Measurements from ENCODE around the gene EP400. TPM values are rescaled to one million over a fixed set of nuclear protein-coding genes. Genes with fewer than 3 reads are reported as not detected.

The EP400 gene
- total RNA-seq, 2 donors from 2014 or later = 10.5 to 15.5 TPM

DNA sequence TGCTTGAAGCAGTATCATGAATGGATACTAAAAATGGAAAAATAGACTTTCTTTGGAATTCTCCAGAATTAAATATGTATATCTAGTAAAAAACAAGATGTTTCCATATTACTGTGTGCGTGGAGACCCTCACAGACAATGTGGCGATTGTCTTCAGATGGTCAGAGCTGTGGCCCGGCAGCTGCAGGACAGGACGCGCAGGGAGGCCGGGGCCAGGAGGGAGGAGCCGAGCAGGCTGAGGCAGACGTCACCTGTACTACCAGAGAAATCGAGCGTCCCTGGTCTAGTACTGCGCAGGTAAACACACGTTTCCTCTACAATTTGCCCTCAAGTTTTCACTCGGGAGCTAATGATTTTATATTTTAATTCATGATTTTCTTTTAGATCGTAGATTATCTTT lies 171.5 kb downstream of the EP400 start:
- Histone ChIP-seq H3K4me3 (no peak overlapping the region), H3K9me3 (no peaks in the 10 kb centered on the region), H3K4me1 (no peaks in the 10 kb centered on the region), H3K36me3 (peaks cover 29% of the 10 kb centered on the region), H3K27me3 (no peaks in the 10 kb centered on the region), H3K27ac (no peak overlapping the region)
- no peak for DNase-seq (ENCODE audit: low spot score)
- TF ChIP-seq, protein P1, sequence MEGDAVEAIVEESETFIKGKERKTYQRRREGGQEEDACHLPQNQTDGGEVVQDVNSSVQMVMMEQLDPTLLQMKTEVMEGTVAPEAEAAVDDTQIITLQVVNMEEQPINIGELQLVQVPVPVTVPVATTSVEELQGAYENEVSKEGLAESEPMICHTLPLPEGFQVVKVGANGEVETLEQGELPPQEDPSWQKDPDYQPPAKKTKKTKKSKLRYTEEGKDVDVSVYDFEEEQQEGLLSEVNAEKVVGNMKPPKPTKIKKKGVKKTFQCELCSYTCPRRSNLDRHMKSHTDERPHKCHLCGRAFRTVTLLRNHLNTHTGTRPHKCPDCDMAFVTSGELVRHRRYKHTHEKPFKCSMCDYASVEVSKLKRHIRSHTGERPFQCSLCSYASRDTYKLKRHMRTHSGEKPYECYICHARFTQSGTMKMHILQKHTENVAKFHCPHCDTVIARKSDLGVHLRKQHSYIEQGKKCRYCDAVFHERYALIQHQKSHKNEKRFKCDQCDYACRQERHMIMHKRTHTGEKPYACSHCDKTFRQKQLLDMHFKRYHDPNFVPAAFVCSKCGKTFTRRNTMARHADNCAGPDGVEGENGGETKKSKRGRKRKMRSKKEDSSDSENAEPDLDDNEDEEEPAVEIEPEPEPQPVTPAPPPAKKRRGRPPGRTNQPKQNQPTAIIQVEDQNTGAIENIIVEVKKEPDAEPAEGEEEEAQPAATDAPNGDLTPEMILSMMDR (IDR thresholded peaks at IDR 0.05) = no peak

- no peak for DNase-seq (ENCODE audit: low spot score)
- Histone ChIP-seq H3K27ac (no peak overlapping the region), H3K36me3 (peaks cover 46% of the 10 kb centered on the region), H3K9me3 (peaks cover 0 to 11% of the 10 kb centered on the region in 2 donors), H3K4me3 (no peak overlapping the region), H3K27me3 (no peaks in the 10 kb centered on the region), H3K4me1 (no peaks in the 10 kb centered on the region)
- TF ChIP-seq, protein P1 (IDR thresholded peaks at IDR 0.05) = no peak
Observed at GRCh38 chr12:132123970-132124765, 174.4 kb downstream of the EP400 start.

DNA sequence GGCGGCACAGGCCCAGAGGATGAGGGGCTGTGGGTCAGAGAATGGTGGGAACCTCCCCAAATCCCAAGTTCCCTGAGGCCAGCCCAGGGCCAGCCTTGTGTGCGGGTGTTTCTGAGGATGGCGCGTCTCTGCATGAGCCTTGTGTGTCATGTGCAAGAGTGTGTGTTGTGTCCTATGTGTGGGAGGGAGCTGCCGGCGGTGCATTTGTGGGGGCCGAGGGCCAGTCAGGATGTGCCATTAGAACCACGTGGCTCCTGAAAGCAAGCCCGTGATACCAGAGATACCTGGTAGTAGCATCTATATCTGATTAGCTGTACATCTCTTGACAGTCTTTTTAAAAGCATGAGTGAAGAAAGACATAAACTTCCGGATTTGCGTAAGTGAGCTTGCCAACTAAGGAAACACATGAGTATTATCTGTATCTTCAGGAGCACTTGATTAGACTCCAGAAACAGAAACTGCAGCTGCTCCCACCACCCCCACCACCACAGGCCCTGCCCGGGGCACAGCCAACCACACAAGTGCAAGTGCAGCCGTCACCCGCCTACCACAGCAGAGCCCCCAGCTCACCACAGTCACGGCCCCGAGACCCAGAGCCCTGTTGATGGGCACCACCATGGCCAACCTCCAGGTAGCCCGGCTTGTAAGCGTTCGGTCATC lies 175.2 kb downstream of the EP400 start:
- TF ChIP-seq, protein P1 (IDR thresholded peaks at IDR 0.05) = no peak
- DNase-seq (ENCODE audit: low spot score) = no peak
- H3K27ac ChIP-seq = no peak overlapping the region
- H3K36me3 ChIP-seq = peaks cover 46% of the 10 kb centered on the region
- no peaks in the 10 kb centered on the region for H3K27me3 ChIP-seq
- H3K9me3 ChIP-seq = peaks cover 0 to 11% of the 10 kb centered on the region in 2 donors
- H3K4me3 ChIP-seq = no peak overlapping the region
- H3K4me1 ChIP-seq = no peaks in the 10 kb centered on the region

GRCh38 chr12:132125736-132126135 lies 176.0 kb downstream of the EP400 start:
- Histone ChIP-seq H3K36me3 (peaks cover 46% of the 10 kb centered on the region), H3K27ac (no peak overlapping the region), H3K9me3 (peaks cover 0 to 11% of the 10 kb centered on the region in 2 donors), H3K27me3 (no peaks in the 10 kb centered on the region), H3K4me3 (no peak overlapping the region), H3K4me1 (no peaks in the 10 kb centered on the region)
- TF ChIP-seq, protein P1 (IDR thresholded peaks at IDR 0.05) = no peak
- DNase-seq (ENCODE audit: low spot score) = no peak

DNA sequence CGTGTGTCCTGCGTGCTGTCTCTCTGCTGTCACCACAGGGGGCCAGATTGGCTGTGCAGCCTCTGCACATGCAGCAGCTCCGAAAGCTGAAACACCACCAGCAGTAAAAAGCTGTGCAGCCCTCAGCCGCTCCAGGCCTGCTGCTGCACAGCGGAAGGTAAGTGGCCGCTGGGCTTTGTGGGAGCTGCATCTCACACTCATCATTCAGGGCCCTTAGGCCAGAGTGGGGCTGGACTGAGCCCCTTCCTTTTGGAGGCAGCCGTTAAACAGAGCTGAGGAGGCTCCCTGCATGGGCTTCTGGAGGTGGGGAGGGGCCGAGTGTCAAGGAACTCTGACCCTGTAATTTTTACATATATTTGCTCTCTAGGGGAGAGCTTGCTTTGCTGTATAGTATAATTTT lies 177.3 kb downstream of the EP400 start:
- H3K4me1 ChIP-seq = no peaks in the 10 kb centered on the region
- no peaks in the 10 kb centered on the region for H3K27me3 ChIP-seq
- TF ChIP-seq, protein P1 (IDR thresholded peaks at IDR 0.05) = no peak
- H3K9me3 ChIP-seq = peaks cover 0 to 11% of the 10 kb centered on the region in 2 donors
- DNase-seq (ENCODE audit: low spot score) = no peak
- H3K4me3 ChIP-seq = no peak overlapping the region
- H3K27ac ChIP-seq = no peak overlapping the region
- peaks cover 39% of the 10 kb centered on the region for H3K36me3 ChIP-seq
